GM21526 (cell line): ENCODE measurements around the gene ATP7B.
"Not testable (repeated sequence)": the region's sequence is repeated elsewhere in the genome, so short reads cannot be mapped to it uniquely, and the experiment has no call there.

Experiments used
- ATAC-seq: cut with Tn5 transposase; IDR thresholded peaks from one replicate; pipeline ENCODE4 v1.9.1; 2021; ENCODE audit warnings: moderate library complexity; ENCODE audit not compliant: unreplicated experiment, low FRiP score

ATP7B gene

GRCh38 chr13:52010890-52011631, at the start of gene ATP7B:
Gene ATP7B (minus strand): TSS chr13:52011450. CDS start chr13:52011337, 113 bp downstream.
- ATAC-seq: no peak

- ATAC-seq: no peak
Observed at GRCh38 chr13:52053460-52053859, 42.2 kb upstream of the ATP7B start.

DNA sequence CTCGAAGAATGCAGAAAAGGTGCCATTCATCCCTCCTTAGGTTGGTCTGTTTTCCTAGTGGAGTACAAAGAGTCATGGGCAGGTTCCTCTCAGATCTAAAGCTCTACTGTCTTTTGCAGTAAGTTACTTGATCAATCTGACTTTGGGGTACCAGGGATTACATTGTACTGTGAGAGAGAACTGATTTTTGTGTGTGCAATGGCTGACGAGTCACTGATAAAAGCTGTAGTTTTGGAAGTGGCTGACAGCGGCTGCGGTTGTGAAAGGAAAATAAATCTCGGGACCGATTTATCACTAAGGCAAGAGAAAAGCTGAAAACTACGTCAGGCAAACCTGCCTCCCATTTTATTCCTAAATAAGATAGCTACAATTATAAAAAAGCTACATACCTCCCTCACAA, 40.1 kb upstream of the ATP7B start:
- ATAC-seq: no peak

- ATAC-seq: no peak
Observed at GRCh38 chr13:52048516-52048915, 37.3 kb upstream of the ATP7B start.

DNA sequence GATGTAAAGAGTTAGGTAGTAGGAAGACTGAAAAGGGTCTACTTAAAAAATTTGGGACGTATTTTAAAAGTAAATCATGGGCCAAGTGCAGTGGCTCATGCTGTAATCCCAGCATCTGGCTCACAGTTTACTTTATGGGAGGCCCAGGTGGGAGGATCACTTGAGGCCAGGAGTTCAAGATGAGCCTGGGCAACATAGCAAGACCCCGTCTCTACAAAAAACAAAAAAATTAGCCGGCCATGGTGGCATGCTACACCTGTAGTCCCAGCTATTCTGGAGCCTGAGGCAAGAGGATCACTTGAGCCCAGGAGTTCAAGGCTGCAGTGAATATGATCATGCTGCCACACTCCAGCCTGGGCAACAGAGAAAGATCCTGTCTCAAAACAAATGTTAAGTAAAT, 36.2 kb upstream of the ATP7B start:
- ATAC-seq: no peak

- ATAC-seq: no peak
Observed at GRCh38 chr13:52043675-52044074, 32.4 kb upstream of the ATP7B start.

DNA sequence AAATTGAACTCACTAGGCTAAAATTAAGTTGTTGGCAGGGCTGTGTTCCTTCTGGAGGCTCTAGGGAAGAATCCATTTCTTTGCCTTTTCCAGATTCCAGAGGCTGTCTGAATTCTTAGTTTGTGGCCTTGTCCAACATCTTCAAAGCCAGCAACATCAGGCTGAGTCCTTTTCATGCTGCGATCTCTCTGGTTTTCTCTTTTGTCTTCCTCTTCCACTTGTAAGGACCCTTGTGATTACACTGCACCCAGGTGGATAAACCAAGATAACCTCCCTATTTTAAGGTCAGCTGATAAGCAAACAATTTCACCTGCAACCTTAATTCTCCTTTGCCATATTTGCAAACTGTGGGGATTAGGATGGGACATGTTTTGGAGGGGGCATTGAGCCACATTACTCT, 24.8 kb upstream of the ATP7B start:
- no peak for ATAC-seq

DNA sequence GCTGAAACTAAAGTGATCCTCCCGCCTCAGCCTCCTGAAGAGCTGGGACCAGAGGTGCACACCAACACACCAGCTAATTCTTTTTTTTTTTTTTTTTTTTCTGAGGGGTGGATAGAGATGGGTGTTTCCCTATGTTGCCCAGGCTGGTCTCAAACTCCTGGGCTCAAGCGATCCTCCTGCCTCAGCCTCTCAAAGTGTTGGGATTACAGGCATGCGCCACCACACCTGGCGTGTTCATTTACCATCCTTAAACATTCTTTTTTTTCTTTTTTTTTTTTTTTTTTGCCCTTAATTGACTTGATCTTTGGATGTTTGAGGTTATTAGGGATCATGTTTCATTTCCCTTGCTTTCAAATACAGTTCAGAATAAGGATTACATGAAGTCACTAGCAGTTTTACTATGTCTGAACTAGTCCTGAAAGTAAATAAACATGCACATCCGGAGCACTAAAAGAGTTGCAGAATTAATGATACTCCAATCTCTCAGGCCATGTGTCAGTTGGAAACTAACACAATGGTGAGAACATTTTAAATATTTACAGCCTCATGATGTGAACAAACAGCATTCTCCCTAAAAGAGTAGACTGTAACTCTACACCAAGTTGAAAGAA, 23.5 kb upstream of the ATP7B start:
- ATAC-seq: no peak

DNA sequence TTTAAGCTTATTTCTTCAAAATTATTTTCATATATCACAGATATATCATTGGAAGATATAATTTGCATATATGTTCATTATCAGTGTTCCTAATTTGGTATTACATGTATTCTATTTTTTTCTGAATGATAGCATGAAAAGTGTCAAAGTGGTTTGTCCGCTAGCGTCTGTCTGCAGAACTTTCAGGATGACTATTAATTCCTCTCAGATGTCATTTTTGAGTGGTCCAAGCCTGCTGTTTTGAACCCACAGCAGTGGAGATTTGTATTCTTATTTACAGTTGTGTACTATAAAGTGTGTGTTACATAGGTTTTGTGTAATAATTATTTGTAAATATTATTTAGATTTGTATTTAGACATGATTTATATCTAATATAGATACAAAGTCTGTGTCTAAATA, 21.8 kb upstream of the ATP7B start:
- ATAC-seq: no peak

- not testable (repeated sequence) for ATAC-seq
Observed at GRCh38 chr13:52030401-52030800, 19.2 kb upstream of the ATP7B start.

DNA sequence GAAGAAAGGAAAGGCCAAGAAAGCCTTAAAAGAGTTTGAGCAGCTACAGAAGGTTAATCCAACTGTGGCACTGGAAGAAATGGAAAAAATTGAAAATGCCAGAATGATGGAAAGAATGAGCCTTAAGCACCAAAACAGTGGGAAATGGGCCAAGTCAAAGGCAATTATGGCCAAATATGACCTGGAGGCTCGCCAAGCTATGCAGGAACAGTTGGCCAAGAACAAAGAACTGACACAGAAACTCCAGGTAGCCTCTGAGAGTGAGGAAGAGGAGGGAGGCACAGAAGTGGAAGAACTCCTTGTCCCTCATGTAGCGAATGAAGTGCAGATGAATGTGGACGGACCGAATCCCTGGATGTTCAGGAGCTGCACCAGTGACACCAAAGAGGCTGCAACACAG, 18.3 kb upstream of the ATP7B start:
- ATAC-seq: no peak

DNA sequence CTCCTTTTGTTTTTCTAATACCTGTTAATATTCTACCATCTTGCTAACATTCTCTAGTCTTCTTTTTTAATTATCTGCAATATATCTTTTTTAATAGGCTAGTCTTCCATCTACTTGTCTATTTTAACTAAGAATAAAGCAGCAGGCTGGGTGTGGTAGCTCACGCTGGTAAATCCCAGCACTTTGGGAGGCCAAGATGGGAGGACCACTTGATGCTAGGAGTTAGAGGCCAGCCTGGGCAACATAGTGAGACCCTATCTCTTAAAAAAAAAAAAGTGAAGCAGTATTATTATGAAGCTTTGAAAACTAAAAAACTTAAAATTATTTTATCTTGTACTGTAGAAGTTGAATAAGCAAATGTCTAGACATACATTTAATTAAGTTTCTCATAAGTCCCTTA, 16.6 kb upstream of the ATP7B start:
- ATAC-seq: no peak

- no peak for ATAC-seq
Observed at GRCh38 chr13:52026246-52026626, 15.0 kb upstream of the ATP7B start.

DNA sequence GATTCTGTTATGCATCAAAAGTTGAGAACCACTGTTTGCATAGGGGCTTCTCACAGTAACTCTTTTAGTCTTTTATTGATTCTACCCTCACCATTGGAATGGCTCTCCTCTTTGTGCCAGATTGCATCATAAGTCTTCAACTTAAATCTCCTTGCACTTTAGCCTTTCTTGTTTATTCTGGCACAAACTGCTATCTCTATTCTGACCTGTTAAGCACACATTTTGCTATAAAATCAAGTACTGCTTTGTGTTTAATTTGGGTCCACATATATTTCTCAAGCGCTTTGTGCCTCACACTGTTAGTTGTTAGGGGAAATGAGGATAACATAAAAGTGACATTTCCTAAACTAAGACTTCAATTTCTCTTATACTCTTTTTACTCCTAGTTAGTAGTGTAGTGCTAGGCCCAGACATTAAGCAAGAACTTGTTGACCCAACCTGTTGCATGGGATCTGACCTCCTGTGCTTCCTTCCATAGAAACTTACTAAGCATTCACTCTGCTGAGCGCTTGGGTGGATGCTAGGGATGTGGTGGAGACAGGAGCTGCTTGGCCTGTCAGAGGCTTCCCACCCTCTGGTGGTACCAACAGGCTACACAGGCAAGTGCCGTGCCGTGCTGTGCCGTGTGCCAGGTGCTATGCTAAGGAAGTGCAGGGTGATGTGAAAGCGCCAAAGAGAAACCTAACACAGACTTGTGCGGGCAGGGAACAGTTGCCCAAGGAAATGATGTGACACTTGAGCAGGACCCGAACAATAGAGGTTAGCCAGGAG, 14.4 kb upstream of the ATP7B start:
- ATAC-seq: no peak

GRCh38 chr13:52024481-52024880, 13.2 kb upstream of the ATP7B start, which contains the start of gene UTP14C:
Gene UTP14C (plus strand): TSS chr13:52024691. CDS start chr13:52028805, 4,114 bp downstream.
- no peak for ATAC-seq

DNA sequence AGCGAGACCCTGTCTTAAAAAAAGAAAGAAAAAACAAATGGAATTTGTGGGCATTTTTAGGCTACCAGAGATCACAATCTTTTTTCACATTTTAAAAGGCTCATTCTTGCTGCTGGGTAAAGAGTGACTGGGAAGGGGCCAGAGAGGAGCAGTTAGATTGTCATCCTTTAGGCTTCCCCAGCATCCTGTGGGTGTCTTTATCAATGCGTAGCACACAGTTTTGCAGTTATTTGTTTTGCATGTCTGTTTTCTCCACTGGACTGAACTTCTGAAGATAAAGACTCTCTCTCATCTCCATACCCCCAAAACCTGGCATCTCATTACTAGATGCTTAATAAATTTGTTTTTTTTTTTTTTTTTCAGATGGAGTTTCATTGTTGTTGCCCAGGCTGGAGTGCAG, 11.1 kb upstream of the ATP7B start:
- ATAC-seq: no peak

DNA sequence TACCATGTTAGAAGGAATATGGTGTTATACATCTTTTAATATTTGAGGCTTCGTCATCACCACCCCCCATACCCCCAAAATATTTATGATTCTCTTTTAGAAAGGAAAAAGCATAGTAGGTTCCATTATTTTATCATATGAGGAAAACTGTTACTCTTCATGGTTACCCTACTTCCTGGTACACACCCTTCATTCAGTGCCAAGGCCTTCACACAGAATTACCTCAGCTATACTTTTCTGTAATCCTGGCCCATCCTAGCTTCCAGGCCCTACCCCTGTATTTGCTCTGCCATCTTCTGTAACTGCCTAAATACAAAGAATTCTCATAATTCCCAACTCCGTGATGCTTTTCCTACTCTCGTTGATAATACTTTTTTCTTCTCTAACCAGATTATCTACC, 8.9 kb upstream of the ATP7B start:
- ATAC-seq: no peak

DNA sequence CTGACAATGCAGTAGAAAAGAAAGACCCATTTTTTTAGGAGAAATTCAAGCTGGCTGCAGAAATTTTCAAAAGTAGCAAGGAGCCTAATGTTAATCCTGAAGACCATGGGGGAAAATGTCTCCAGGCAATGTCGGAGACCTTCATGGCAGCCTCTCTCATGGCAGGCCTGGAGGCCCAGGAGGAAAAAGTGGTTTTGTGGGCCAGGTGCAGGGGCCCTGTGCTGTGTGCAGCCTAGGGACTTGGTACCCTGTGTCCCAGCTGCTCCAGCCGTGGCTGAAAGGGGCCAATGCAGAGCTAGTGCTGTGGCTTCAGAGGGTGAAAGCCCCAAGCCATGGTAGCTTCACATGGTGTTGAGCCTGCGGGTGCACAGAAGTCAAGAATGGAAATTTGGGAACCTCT, 5.0 kb upstream of the ATP7B start:
- no peak for ATAC-seq

DNA sequence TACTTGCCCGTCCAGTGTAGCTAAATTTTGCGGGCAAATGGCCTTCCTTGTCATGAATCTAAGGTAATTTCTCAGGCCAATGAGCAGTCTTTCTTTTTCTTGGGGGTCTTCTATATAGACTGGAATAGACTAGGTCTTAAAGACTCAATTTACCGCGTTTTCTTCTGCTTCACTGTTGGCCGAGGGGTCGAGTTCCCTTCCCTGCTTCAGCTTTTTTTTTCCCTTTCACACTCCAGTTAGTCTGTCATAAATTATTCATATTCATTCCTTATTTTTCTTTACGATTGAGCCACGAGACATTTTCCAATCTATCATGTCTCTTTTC, 1.2 kb upstream of the ATP7B start:
- no peak for ATAC-seq

DNA sequence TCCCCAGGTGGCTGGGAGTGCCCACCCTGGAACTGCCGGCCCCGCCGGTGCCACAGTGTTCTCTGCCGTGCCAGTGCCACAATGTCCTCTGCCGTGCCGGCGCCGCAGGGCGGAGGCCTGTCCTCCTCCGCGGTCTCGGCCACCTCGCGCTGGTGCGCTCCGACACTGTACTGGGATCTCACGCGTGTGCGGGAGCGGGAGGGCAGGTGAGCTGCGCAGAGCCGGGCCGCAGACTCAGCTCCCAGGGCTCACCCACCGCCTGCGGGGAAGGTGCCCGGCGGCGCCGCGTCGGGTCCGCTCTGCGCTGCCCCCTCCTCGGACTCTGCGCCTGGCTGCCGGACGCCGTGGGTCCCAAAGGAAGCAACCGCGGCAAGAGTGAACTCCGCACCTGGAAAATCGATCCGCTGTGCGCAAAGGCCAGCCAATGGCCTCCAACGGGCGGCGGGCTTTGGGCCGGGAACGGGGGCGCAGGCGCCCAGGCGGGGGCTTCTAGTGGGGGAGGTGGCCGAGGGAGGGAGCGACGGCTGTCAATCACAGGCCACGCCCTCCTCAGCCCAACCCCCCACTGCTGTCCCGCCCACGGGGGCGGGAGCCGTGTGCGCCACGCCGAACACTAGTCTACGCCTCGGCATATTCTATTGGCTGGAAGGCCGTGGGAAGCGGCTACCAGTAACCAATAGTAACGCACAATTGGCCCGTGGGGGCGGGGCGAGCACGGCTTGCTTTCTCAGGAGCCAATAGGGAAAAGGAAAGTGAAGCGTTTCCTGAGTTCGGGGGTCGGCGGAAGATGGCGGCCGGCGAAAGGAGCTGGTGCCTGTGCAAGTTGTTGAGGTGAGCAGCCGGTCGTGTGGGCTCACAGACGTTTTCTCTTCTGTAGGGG, 622 bp upstream of the ATP7B start, which contains the start of gene ALG11:
Gene ALG11, plus strand, starts transcription at position 767 of the 880 bp plus-strand sequence. Its CDS starts 21 bp downstream, at position 788.
- ATAC-seq: peak; percentile 99

- no peak for ATAC-seq
Observed at GRCh38 chr13:52009946-52010345, 1.3 kb downstream of the ATP7B start.
